GM15510 (cell line): Measurements from ENCODE around the gene BCAS1.

ENCODE experiments used
- POLR2A ChIP-seq: IDR thresholded peaks from 3 replicates; pipeline ENCODE4 v1.6.1; 2011; ENCODE audit warnings: borderline replicate concordance; ENCODE audit not compliant: insufficient read length; ENCODE audit errors: extremely low read depth

BCAS1 gene

GRCh38 chr20:54107600-54108325 is 37.4 kb upstream of the BCAS1 start:
- TF ChIP-seq POLR2A, result no peak

- TF ChIP-seq POLR2A, result no peak
These were observed 36.8 kb upstream of the BCAS1 start for GRCh38 chr20:54107181-54107580.

DNA sequence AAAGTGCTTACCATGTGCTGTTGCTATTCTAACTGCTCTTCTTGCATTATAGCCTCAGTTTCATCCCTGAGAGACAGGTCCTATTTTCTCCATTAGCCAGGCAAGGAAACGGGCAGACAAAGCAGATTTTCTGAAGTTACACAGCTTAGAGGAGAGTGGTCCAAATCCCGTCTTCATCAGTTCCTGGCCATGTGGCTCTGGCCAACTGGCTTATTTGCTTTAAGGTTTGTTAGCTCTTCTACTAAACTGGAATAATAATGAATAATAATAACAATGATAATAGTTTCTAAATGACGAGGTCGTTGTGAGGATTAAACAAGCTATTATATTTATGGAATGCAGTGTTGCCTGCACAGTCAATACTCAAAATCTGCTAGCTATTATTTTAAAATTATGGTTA is 35.8 kb upstream of the BCAS1 start:
- TF ChIP-seq POLR2A, result no peak

DNA sequence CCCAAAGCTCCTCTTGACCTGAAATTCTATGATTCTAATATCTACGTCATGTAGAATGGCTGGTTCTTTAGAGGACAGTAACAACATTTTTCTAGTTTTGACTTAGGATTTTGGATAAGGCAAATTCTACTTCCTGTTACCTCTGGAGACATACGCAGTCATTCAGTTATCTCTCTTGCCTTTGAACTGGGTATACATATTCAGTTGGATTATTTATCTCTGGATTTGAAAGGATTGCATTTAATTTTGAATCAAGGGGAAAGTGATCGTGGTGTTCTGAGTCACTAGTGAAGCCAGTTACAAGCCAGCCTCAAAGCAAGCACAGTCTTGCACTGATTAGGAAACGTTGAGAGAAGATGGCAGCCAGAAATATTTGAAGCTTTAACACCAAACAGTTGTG is 35.3 kb upstream of the BCAS1 start:
- no peak for TF ChIP-seq POLR2A

GRCh38 chr20:54104781-54105180 is 34.4 kb upstream of the BCAS1 start:
- TF ChIP-seq POLR2A, result no peak

DNA sequence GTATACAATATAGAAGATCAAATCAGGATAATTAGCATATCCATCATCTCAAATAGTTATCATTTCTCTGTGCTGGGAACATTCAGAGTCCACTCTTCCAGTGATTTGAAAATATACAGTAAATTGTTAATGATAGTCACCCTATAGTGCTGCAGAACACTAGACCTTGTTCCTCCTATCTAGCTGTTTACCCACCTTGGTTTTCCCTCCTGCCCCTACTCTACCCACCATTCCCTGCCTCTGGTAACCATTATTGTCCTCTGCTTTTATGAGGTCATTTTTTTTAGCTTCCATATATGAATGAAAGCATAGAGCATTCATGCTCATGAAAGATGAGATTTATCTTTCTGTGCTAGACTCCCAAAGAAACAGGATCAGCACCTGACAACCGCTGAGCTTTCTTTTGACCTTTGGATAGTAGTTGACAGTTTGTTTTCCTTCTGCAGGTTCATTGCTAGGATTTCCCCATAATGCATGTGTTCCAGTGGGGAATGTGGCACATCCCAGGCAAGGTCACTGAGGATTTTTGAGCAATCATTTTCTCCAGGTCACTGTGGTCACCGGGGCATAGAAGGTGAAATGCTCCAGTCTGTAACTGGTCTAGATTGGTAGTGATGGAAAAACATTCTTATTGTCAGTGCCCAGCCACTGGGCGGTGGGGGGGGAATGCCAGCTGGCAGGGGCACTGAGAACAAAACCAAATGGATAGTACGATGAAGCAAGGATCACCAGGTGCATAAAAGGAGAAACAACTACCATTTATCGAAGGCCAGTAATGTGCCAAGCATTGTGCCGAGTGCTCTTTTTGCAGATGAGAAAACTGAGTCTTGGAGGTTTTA is 33.6 kb upstream of the BCAS1 start:
- TF ChIP-seq POLR2A, result no peak

DNA sequence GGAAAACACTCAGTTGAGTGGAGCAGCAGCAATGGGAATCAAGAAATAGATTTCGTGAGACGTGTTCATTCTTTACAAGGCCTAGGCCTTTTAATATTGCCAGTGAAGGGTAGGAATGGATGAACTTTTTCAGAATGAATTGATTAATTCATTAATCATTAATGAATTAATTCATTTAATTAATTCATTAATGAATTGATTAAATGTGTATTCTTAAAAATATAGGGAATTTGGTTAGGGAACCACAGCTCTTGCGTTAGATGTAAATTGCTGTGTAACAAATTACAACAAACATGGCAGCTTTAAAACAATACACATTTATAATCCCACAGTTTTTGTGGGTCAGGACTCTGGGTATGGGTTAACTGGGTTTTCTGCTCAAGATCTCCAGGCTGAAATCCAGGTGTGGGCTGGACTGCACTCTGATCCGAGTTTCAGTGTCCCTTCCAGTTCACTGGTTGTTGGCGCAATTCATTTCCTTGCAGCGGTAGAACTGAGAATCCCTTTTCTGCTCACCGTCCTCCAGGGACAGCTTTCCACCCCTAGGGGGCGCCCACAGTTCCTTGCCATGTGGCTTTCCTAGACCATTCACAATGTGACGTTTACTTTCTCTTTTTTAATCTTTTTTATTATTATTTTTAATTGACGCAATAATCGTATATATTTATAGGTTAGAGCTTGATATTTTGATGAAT is 32.8 kb upstream of the BCAS1 start:
- TF ChIP-seq POLR2A, result no peak

- no peak for TF ChIP-seq POLR2A
These were observed 32.1 kb upstream of the BCAS1 start for GRCh38 chr20:54102543-54102942.

DNA sequence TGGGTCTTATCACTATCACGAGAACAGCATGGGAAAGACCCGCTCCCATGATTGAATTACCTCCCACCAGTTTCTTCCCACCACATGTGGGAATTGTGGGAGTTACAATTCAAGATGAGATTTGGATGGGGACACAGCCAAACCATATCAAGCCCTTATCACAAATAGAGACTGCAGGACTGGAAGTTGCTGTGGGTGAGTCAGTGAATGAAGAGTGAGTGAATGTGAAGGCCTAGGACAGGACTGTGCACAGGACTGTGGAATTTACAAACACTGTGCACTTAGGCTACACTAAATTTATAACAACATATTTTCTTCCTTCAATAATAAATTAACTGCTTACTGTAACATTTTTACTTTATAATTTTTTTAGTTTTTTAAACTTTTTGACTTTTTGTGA is 30.2 kb upstream of the BCAS1 start:
- no peak for TF ChIP-seq POLR2A

GRCh38 chr20:54099894-54100293 is 29.5 kb upstream of the BCAS1 start:
- TF ChIP-seq POLR2A, result no peak

- no peak for TF ChIP-seq POLR2A
These were observed 27.7 kb upstream of the BCAS1 start for GRCh38 chr20:54098047-54098446.

DNA sequence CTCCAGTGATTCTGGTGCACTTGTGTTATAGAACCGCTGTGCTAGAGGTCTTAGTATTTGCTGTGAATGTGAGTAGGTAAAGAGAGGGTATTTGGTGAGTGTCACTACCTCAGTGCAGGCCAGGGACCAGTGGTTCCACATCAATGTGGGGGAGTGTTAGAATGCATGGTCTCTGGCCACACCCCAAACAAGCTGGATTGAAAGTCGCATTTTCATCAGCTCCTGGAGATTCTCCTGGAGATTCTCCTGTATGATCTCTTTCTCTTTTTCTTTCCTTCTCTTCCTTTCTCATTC is 26.8 kb upstream of the BCAS1 start:
- no peak for TF ChIP-seq POLR2A

- no peak for TF ChIP-seq POLR2A
These were observed 25.4 kb upstream of the BCAS1 start for GRCh38 chr20:54095824-54096223.

DNA sequence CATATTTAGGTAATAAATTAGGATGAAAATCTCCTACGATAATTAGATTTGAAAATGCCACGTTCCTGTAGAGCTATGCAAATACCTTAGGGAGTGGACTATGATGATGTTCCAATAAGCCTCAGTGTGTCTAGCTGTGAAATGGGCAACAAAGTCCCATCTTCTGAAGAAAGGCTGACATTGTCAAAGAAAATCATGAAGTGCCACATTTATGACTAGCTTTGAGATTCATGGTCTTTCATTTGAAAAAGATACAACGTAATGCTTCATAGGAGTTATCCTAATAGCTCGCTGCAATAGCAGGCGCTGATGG is 23.8 kb upstream of the BCAS1 start:
- TF ChIP-seq POLR2A, result no peak

GRCh38 chr20:54093423-54094267 is 23.3 kb upstream of the BCAS1 start:
- TF ChIP-seq POLR2A, result no peak
